Neuron (in vitro differentiated cells): Measurements from ENCODE around the gene PTGIR.

Experiments used
- H2AFZ ChIP-seq: one replicate; pipeline ENCODE4 v1.6.1; 2013; ENCODE audit warnings: low read depth, mild to moderate bottlenecking, inconsistent platforms, low read length, moderate library complexity
- H3K27me3 ChIP-seq: one replicate; pipeline ENCODE4 v1.6.1; 2013; ENCODE audit warnings: low read length; ENCODE audit not compliant: insufficient read depth
- H3K36me3 ChIP-seq: one replicate; pipeline ENCODE4 v1.6.1; 2013; ENCODE audit warnings: low read length; ENCODE audit not compliant: insufficient read depth
- H3K4me1 ChIP-seq: one replicate; pipeline ENCODE4 v1.6.1; 2013; ENCODE audit warnings: low read length; ENCODE audit not compliant: insufficient read depth
- H3K4me3 ChIP-seq: 2 replicates; pipeline ENCODE4 v1.5.1; 2013; ENCODE audit warnings: mild to moderate bottlenecking, low read length, moderate library complexity
- H3K9me3 ChIP-seq: one replicate; pipeline ENCODE4 v1.6.1; 2013; ENCODE audit warnings: low read length

PTGIR gene

GRCh38 chr19:46616631-46617322, 8.1 kb downstream of the PTGIR start:
- Histone ChIP-seq H3K36me3 (no peaks in the 10 kb centered on the region), H3K4me1 (peaks cover 16% of the 10 kb centered on the region), H3K27me3 (no peaks in the 10 kb centered on the region), H3K4me3 (no peak overlapping the region), H2AFZ (no peak overlapping the region), H3K9me3 (no peaks in the 10 kb centered on the region)

GRCh38 chr19:46615966-46616365, 8.9 kb downstream of the PTGIR start:
- no peaks in the 10 kb centered on the region for H3K27me3 ChIP-seq
- peaks cover 8% of the 10 kb centered on the region for H3K4me1 ChIP-seq
- no peaks in the 10 kb centered on the region for H3K36me3 ChIP-seq
- H3K9me3 ChIP-seq, result no peaks in the 10 kb centered on the region
- no peak overlapping the region for H2AFZ ChIP-seq
- H3K4me3 ChIP-seq, result no peak overlapping the region

- H3K4me1 ChIP-seq, result peaks cover 2% of the 10 kb centered on the region
- H3K36me3 ChIP-seq, result peaks cover 10% of the 10 kb centered on the region
- H2AFZ ChIP-seq, result no peak overlapping the region
- H3K9me3 ChIP-seq, result no peaks in the 10 kb centered on the region
- H3K27me3 ChIP-seq, result no peaks in the 10 kb centered on the region
- no peak overlapping the region for H3K4me3 ChIP-seq
Observed at GRCh38 chr19:46614114-46614722, 10.7 kb downstream of the PTGIR start.

- H3K4me1 ChIP-seq, result peaks cover 2% of the 10 kb centered on the region
- H3K9me3 ChIP-seq, result no peaks in the 10 kb centered on the region
- H3K27me3 ChIP-seq, result no peaks in the 10 kb centered on the region
- H2AFZ ChIP-seq, result no peak overlapping the region
- H3K4me3 ChIP-seq, result no peak overlapping the region
- peaks cover 17% of the 10 kb centered on the region for H3K36me3 ChIP-seq
Observed at GRCh38 chr19:46613525-46613924, 11.4 kb downstream of the PTGIR start.

GRCh38 chr19:46611776-46612175, 13.1 kb downstream of the PTGIR start:
- Histone ChIP-seq H3K4me1 (peaks cover 2% of the 10 kb centered on the region), H3K4me3 (no peak overlapping the region), H3K27me3 (no peaks in the 10 kb centered on the region), H2AFZ (no peak overlapping the region), H3K9me3 (no peaks in the 10 kb centered on the region), H3K36me3 (peaks cover 34% of the 10 kb centered on the region)

GRCh38 chr19:46610851-46611770, 13.8 kb downstream of the PTGIR start:
- Histone ChIP-seq H2AFZ (no peak overlapping the region), H3K36me3 (peaks cover 40% of the 10 kb centered on the region)

GRCh38 chr19:46610413-46610775, 14.5 kb downstream of the PTGIR start:
- H3K36me3 ChIP-seq, result peaks cover 47% of the 10 kb centered on the region
- H3K4me3 ChIP-seq, result no peak overlapping the region
- no peaks in the 10 kb centered on the region for H3K4me1 ChIP-seq
- H3K27me3 ChIP-seq, result no peaks in the 10 kb centered on the region
- H3K9me3 ChIP-seq, result no peaks in the 10 kb centered on the region
- H2AFZ ChIP-seq, result no peak overlapping the region

More at GRCh38 chr19:46610851-46611770, 13.8 kb downstream of the PTGIR start:
- Histone ChIP-seq H3K27me3 (no peaks in the 10 kb centered on the region), H3K4me1 (no peaks in the 10 kb centered on the region), H3K9me3 (no peaks in the 10 kb centered on the region), H3K4me3 (no peak overlapping the region)

- H2AFZ ChIP-seq, result no peak overlapping the region
- no peaks in the 10 kb centered on the region for H3K9me3 ChIP-seq
- H3K4me3 ChIP-seq, result no peak overlapping the region
- H3K36me3 ChIP-seq, result peaks cover 50% of the 10 kb centered on the region
- no peaks in the 10 kb centered on the region for H3K27me3 ChIP-seq
- H3K4me1 ChIP-seq, result no peaks in the 10 kb centered on the region
Observed at GRCh38 chr19:46609511-46610412, 15.1 kb downstream of the PTGIR start.

GRCh38 chr19:46608581-46609345, 16.1 kb downstream of the PTGIR start:
- Histone ChIP-seq H3K36me3 (peaks cover 50% of the 10 kb centered on the region), H3K4me3 (no peak overlapping the region), H3K9me3 (no peaks in the 10 kb centered on the region), H3K4me1 (peaks cover 5% of the 10 kb centered on the region), H2AFZ (no peak overlapping the region), H3K27me3 (no peaks in the 10 kb centered on the region)

- Histone ChIP-seq H3K4me3 (no peak overlapping the region), H3K36me3 (peaks cover 50% of the 10 kb centered on the region), H2AFZ (no peak overlapping the region), H3K27me3 (no peaks in the 10 kb centered on the region), H3K4me1 (peaks cover 11% of the 10 kb centered on the region), H3K9me3 (no peaks in the 10 kb centered on the region)
Observed at GRCh38 chr19:46608178-46608577, 16.7 kb downstream of the PTGIR start.

- Histone ChIP-seq H3K27me3 (no peaks in the 10 kb centered on the region), H3K4me1 (peaks cover 18% of the 10 kb centered on the region), H3K4me3 (no peak overlapping the region), H3K9me3 (no peaks in the 10 kb centered on the region), H3K36me3 (peaks cover 50% of the 10 kb centered on the region), H2AFZ (no peak overlapping the region)
Observed at GRCh38 chr19:46607448-46607841, 17.4 kb downstream of the PTGIR start.
